Glomerular endothelial cell (primary cell): ENCODE data around the gene HDDC3. TPM values are rescaled to one million over a fixed set of nuclear protein-coding genes. Genes with fewer than 3 reads are reported as not detected.
"Not testable (repeated sequence)": the region's sequence is repeated elsewhere in the genome, so short reads cannot be mapped to it uniquely, and the experiment has no call there.

Source experiments
- DNase-seq: peaks from one replicate; pipeline ENCODE4 v3.0.0-alpha.2; 2011; ENCODE audit warnings: low read depth, low spot score; ENCODE audit errors: extremely low read depth
- total RNA-seq: library from RNA; depleted of rRNA; stranded (reverse); fragments of >200 nt; gene quantifications from 2 replicates; pipeline ENCODE4 v1.2.3, GENCODE V29; 2015

Gene HDDC3
- total RNA-seq, 1 donor from 2014 or later, result 15.7 TPM

- no peak for DNase-seq
Measured at GRCh38 chr15:90911906-90912769, 20.2 kb downstream of the HDDC3 start.

- no peak for DNase-seq
Measured at GRCh38 chr15:90911302-90911623, 21.1 kb downstream of the HDDC3 start.

GRCh38 chr15:90910441-90911301 lies 21.7 kb downstream of the HDDC3 start:
- DNase-seq, result no peak

- DNase-seq, result no peak
Measured at GRCh38 chr15:90909976-90910375, 22.4 kb downstream of the HDDC3 start.

GRCh38 chr15:90909449-90909848 lies 22.9 kb downstream of the HDDC3 start:
- not testable (repeated sequence) for DNase-seq

GRCh38 chr15:90907838-90908507 lies 24.4 kb downstream of the HDDC3 start:
- DNase-seq, result no peak

- DNase-seq, result no peak
Measured at GRCh38 chr15:90907051-90907660, 25.2 kb downstream of the HDDC3 start.

- no peak for DNase-seq
Measured at GRCh38 chr15:90906181-90906849, 26.0 kb downstream of the HDDC3 start.

GRCh38 chr15:90905306-90906180 lies 26.8 kb downstream of the HDDC3 start:
- DNase-seq, result no peak

GRCh38 chr15:90904746-90905145 lies 27.6 kb downstream of the HDDC3 start:
- DNase-seq, result no peak

- DNase-seq, result no peak
Measured at GRCh38 chr15:90903733-90904536, 28.4 kb downstream of the HDDC3 start.

- DNase-seq, result no peak
Measured at GRCh38 chr15:90902840-90903732, 29.3 kb downstream of the HDDC3 start, which contains the start of gene MAN2A2. Gene MAN2A2, plus strand, starts transcription at chr15:90903302. Its CDS starts 906 bp downstream, at chr15:90904208.

- DNase-seq, result peak; percentile 23
Measured at GRCh38 chr15:90902040-90902839, 30.1 kb downstream of the HDDC3 start.

- no peak for DNase-seq
Measured at GRCh38 chr15:90901175-90902039, 30.9 kb downstream of the HDDC3 start.

- not testable (repeated sequence) for DNase-seq
Measured at GRCh38 chr15:90897131-90897655, 35.2 kb downstream of the HDDC3 start.
